ENCODE measurements around the gene PHC3.

- TF ChIP-seq POLR2AphosphoS5 (IDR thresholded peaks at IDR 0.05; ENCODE audit: low read depth): no peak
- TF ChIP-seq SPI1 (IDR thresholded peaks at IDR 0.05; ENCODE audit: borderline replicate concordance, low read depth): no peak
- TF ChIP-seq, protein P1, sequence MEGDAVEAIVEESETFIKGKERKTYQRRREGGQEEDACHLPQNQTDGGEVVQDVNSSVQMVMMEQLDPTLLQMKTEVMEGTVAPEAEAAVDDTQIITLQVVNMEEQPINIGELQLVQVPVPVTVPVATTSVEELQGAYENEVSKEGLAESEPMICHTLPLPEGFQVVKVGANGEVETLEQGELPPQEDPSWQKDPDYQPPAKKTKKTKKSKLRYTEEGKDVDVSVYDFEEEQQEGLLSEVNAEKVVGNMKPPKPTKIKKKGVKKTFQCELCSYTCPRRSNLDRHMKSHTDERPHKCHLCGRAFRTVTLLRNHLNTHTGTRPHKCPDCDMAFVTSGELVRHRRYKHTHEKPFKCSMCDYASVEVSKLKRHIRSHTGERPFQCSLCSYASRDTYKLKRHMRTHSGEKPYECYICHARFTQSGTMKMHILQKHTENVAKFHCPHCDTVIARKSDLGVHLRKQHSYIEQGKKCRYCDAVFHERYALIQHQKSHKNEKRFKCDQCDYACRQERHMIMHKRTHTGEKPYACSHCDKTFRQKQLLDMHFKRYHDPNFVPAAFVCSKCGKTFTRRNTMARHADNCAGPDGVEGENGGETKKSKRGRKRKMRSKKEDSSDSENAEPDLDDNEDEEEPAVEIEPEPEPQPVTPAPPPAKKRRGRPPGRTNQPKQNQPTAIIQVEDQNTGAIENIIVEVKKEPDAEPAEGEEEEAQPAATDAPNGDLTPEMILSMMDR (IDR thresholded peaks at IDR 0.05; ENCODE audit: insufficient read depth, low read length): no peak
- no peak for TF ChIP-seq REST (IDR thresholded peaks at IDR 0.05; ENCODE audit: insufficient replicate concordance, low read depth)
These were observed 96.1 kb downstream of the PHC3 start for GRCh38 chr3:170085396-170085795.

All from HL-60 (cell line).